ENCODE data around the gene ARHGAP26. TPM values are rescaled to one million over a fixed set of nuclear protein-coding genes. Genes with fewer than 3 reads are reported as not detected.

ARHGAP26 gene
- total and polyA plus RNA-seq, 2 donors (not counting 3 experiments of a cell fraction or from before 2014, with no cell fraction given), result 3.1 to 16.2 TPM

- DNase-seq (ENCODE audit: low read depth, low spot score) (no peak), FAIRE-seq (no peak)
- Histone ChIP-seq H3K9me3 (replicated peaks; ENCODE audit: control insufficient read depth, insufficient read depth, low read length) (no peaks in the 10 kb centered on the region), H3K27me3 (ENCODE audit: control insufficient read depth in 2 of 2, insufficient read depth in 2 of 2, low read length in 2 of 2) (no peaks in the 10 kb centered on the region), H2AFZ (ENCODE audit: low read depth, low read length) (no peak overlapping the region), H3K79me2 (ENCODE audit: control insufficient read depth, insufficient read depth, low read length) (no peaks in the 10 kb centered on the region), H3K9me1 (replicated peaks; ENCODE audit: control insufficient read depth, extremely low read depth, insufficient read depth, low read length) (no peaks in the 10 kb centered on the region), H4K20me1 (replicated peaks; ENCODE audit: control insufficient read depth, extremely low read depth, insufficient read depth, low read length) (no peaks in the 10 kb centered on the region), H3K4me2 (ENCODE audit: insufficient read depth, low read length) (no peak overlapping the region), H3K36me3 (ENCODE audit: control insufficient read depth in 2 of 2, extremely low read depth in 1 of 2, insufficient read depth in 2 of 2, low read length in 2 of 2) (no peaks in the 10 kb centered on the region), H3K4me1 (ENCODE audit: control insufficient read depth, extremely low read depth, insufficient read depth, low read length) (peaks cover 11% of the 10 kb centered on the region), H3K9ac (replicated peaks; ENCODE audit: extremely low read depth, insufficient read depth, low read length) (no peak overlapping the region), H3K4me3 (replicated peaks in 1 of 3; ENCODE audit: insufficient read depth in 1 of 3, low read depth in 1 of 3, low read length in 3 of 3) (no peak overlapping the region), H3K27ac (ENCODE audit: insufficient read depth, low read depth, low read length) (no peak overlapping the region)
- CTCF ChIA-PET, result no interaction called here
- no TSS peak for BruUV-seq (replicated peaks)
- dilution Hi-C loops (cut with MboI; ENCODE audit: extremely low pct_ligation_motif_present, low sequenced_read_pairs), result no loop called here
- intact Hi-C loops (cut with micrococcal nuclease), result loop anchor here (2.0 kb wide), 1 partner anchor 14 kb away; no protein-coding TSS in a partner anchor
- TF ChIP-seq FOS (IDR thresholded peaks at IDR 0.05; ENCODE audit: borderline replicate concordance, insufficient read depth, low read length), result no peak
- TF ChIP-seq POLR2A (IDR thresholded peaks at IDR 0.05; ENCODE audit: low read depth, low read length), result no peak
- POLR2A ChIA-PET, result no interaction called here
These were observed 171.1 kb downstream of the ARHGAP26 start for GRCh38 chr5:142941245-142941644.

DNA sequence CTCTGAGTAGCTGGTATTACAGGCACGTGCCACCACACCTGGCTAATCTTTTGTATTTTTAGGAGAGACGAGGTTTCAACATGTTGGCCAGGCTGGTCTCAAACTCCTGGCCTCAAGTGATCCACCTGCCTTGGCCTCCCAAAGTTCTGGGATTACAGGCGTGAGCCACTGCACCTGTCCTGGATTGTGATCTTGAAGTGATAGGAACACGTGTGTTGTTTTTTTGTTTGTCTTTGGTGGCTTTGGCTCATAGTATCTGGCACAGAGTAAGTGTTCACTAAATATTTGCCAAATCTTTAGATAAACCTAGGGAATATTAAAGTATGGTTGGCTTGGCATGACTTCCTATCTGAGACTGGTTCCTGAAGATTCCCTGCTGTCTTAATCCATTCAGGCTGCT, 172.7 kb downstream of the ARHGAP26 start:
- FAIRE-seq (no peak), DNase-seq (ENCODE audit: low read depth, low spot score) (no peak)
- dilution Hi-C loops (cut with MboI; ENCODE audit: extremely low pct_ligation_motif_present, low sequenced_read_pairs), result no loop called here
- intact Hi-C loops (cut with micrococcal nuclease), result no loop called here
- Histone ChIP-seq H2AFZ (ENCODE audit: low read depth, low read length) (no peak overlapping the region), H4K20me1 (replicated peaks; ENCODE audit: control insufficient read depth, extremely low read depth, insufficient read depth, low read length) (no peaks in the 10 kb centered on the region), H3K27me3 (ENCODE audit: control insufficient read depth in 2 of 2, insufficient read depth in 2 of 2, low read length in 2 of 2) (no peaks in the 10 kb centered on the region), H3K36me3 (ENCODE audit: control insufficient read depth in 2 of 2, extremely low read depth in 1 of 2, insufficient read depth in 2 of 2, low read length in 2 of 2) (no peaks in the 10 kb centered on the region), H3K9me3 (replicated peaks; ENCODE audit: control insufficient read depth, insufficient read depth, low read length) (no peaks in the 10 kb centered on the region), H3K79me2 (ENCODE audit: control insufficient read depth, insufficient read depth, low read length) (no peaks in the 10 kb centered on the region), H3K27ac (ENCODE audit: insufficient read depth, low read depth, low read length) (no peak overlapping the region), H3K4me1 (ENCODE audit: control insufficient read depth, extremely low read depth, insufficient read depth, low read length) (peaks cover 11% of the 10 kb centered on the region), H3K4me2 (ENCODE audit: insufficient read depth, low read length) (no peak overlapping the region), H3K4me3 (replicated peaks in 1 of 3; ENCODE audit: insufficient read depth in 1 of 3, low read depth in 1 of 3, low read length in 3 of 3) (no peak overlapping the region), H3K9me1 (replicated peaks; ENCODE audit: control insufficient read depth, extremely low read depth, insufficient read depth, low read length) (no peaks in the 10 kb centered on the region), H3K9ac (replicated peaks; ENCODE audit: extremely low read depth, insufficient read depth, low read length) (no peak overlapping the region)
- no TSS peak for BruUV-seq (replicated peaks)
- ChIA-PET CTCF (no interaction called here), POLR2A (no interaction called here)
- no peak for TF ChIP-seq FOS (IDR thresholded peaks at IDR 0.05; ENCODE audit: borderline replicate concordance, insufficient read depth, low read length)
- no peak for TF ChIP-seq GATA2 (IDR thresholded peaks at IDR 0.05; ENCODE audit: insufficient read depth, insufficient read length, low read depth, low read length)
- no peak for TF ChIP-seq POLR2A (IDR thresholded peaks at IDR 0.05; ENCODE audit: low read depth, low read length)
- TF ChIP-seq EZH2 (IDR thresholded peaks at IDR 0.05; ENCODE audit: borderline replicate concordance, low read depth, low read length, severe bottlenecking), result no peak
- no peak for TF ChIP-seq CTCF (IDR thresholded peaks at IDR 0.05; ENCODE audit: extremely low read depth in 1 of 2, insufficient read depth in 1 of 2, low read depth in 1 of 2, low read length in 2 of 2)
- TF ChIP-seq MYC (IDR thresholded peaks at IDR 0.05; ENCODE audit: low read depth, low read length), result no peak
- TF ChIP-seq POLR2AphosphoS5 (IDR thresholded peaks at IDR 0.05; ENCODE audit: insufficient read depth, low read depth, low read length), result no peak
- TF ChIP-seq JUN (IDR thresholded peaks at IDR 0.05; ENCODE audit: borderline replicate concordance, insufficient read depth, insufficient read length, low read depth), result no peak
- TF ChIP-seq, protein P1, sequence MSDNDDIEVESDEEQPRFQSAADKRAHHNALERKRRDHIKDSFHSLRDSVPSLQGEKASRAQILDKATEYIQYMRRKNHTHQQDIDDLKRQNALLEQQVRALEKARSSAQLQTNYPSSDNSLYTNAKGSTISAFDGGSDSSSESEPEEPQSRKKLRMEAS (IDR thresholded peaks at IDR 0.05; ENCODE audit: insufficient read depth, insufficient read length), result no peak
